ENCODE results near the gene RUFY4.

RUFY4 gene

DNA sequence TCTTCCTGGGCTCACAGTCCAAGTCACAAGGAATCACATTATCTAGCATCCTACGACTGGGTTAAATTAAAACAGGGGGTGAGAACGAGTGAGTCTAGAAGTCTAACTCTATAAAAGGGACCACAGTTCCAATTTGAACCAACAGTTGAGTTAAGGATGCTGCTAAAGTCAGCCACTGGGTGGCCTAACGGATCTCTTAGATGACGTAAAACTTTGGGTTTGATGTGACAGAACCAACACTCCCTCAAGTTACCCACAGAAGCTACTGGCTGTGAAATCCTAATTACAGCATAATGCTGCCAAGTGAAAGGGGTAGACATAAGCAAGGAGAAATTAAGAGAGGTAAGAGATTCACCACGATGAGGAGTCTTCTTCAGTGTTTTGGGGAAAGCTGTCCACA, 32.7 kb upstream of the RUFY4 start:
- Histone ChIP-seq H3K4me3 (ENCODE audit: low read length, poor library complexity, severe bottlenecking) (no peak overlapping the region), H3K4me2 (ENCODE audit: low read depth, low read length, poor library complexity, severe bottlenecking) (no peak overlapping the region), H3K27me3 (ENCODE audit: insufficient read depth, low read length, poor library complexity, severe bottlenecking) (no peaks in the 10 kb centered on the region), H3F3A (ENCODE audit: low read depth) (no peaks in the 10 kb centered on the region), H3K79me2 (ENCODE audit: insufficient read depth, low read length) (no peaks in the 10 kb centered on the region), H3K36me3 (ENCODE audit: insufficient read depth, low read length) (no peaks in the 10 kb centered on the region), H2AFZ (ENCODE audit: low read length) (no peak overlapping the region), H3K9me3 (ENCODE audit: insufficient read depth, low read depth, low read length) (no peaks in the 10 kb centered on the region), H3K9ac (ENCODE audit: low read depth, low read length, poor library complexity, severe bottlenecking) (no peak overlapping the region), H4K20me1 (ENCODE audit: insufficient read depth, low read length, poor library complexity, severe bottlenecking) (no peaks in the 10 kb centered on the region), H3K4me1 (ENCODE audit: insufficient read depth, low read length, poor library complexity, severe bottlenecking) (peaks cover 3% of the 10 kb centered on the region), H3K9me2 (replicated peaks; ENCODE audit: low read depth, low read length) (no peaks in the 10 kb centered on the region)
- no peak for TF ChIP-seq EZH2phosphoT487 (IDR thresholded peaks at IDR 0.05; ENCODE audit: borderline replicate concordance)
- TF ChIP-seq, protein P1, sequence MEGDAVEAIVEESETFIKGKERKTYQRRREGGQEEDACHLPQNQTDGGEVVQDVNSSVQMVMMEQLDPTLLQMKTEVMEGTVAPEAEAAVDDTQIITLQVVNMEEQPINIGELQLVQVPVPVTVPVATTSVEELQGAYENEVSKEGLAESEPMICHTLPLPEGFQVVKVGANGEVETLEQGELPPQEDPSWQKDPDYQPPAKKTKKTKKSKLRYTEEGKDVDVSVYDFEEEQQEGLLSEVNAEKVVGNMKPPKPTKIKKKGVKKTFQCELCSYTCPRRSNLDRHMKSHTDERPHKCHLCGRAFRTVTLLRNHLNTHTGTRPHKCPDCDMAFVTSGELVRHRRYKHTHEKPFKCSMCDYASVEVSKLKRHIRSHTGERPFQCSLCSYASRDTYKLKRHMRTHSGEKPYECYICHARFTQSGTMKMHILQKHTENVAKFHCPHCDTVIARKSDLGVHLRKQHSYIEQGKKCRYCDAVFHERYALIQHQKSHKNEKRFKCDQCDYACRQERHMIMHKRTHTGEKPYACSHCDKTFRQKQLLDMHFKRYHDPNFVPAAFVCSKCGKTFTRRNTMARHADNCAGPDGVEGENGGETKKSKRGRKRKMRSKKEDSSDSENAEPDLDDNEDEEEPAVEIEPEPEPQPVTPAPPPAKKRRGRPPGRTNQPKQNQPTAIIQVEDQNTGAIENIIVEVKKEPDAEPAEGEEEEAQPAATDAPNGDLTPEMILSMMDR (conservative IDR thresholded peaks at IDR 0.05; ENCODE audit: low read length) = peak; percentile 33; the same call in 1 of the 2 replicates

DNA sequence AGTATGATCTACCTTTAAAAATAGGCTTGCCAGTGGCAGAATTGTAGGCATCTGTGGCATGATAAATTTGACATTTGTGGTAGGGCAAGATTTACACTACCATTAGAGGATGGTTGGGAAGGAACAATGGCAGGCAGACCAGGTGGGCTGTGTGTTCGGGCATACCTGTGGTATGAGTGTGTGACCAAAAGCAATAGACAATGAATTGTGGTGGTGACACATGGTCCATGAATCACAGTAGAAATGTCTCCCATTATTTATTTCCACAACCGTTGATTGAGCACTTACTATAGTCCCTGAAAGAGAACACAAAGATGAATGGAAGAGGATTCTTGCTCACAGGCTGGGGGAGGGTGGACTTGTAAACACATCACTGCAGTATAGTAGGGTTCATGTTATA, 29.9 kb upstream of the RUFY4 start:
- Histone ChIP-seq H3K9ac (ENCODE audit: low read depth, low read length, poor library complexity, severe bottlenecking) (no peak overlapping the region), H3K4me2 (ENCODE audit: low read depth, low read length, poor library complexity, severe bottlenecking) (no peak overlapping the region), H3K9me3 (ENCODE audit: insufficient read depth, low read depth, low read length) (no peaks in the 10 kb centered on the region), H4K20me1 (ENCODE audit: insufficient read depth, low read length, poor library complexity, severe bottlenecking) (no peaks in the 10 kb centered on the region), H3K36me3 (ENCODE audit: insufficient read depth, low read length) (no peaks in the 10 kb centered on the region), H3K9me2 (replicated peaks; ENCODE audit: low read depth, low read length) (no peaks in the 10 kb centered on the region), H2AFZ (ENCODE audit: low read length) (no peak overlapping the region), H3K79me2 (ENCODE audit: insufficient read depth, low read length) (no peaks in the 10 kb centered on the region), H3K4me1 (ENCODE audit: insufficient read depth, low read length, poor library complexity, severe bottlenecking) (peaks cover 3% of the 10 kb centered on the region), H3K27me3 (ENCODE audit: insufficient read depth, low read length, poor library complexity, severe bottlenecking) (no peaks in the 10 kb centered on the region), H3K4me3 (ENCODE audit: low read length, poor library complexity, severe bottlenecking) (no peak overlapping the region), H3F3A (ENCODE audit: low read depth) (no peaks in the 10 kb centered on the region)
- no peak for TF ChIP-seq EZH2phosphoT487 (IDR thresholded peaks at IDR 0.05; ENCODE audit: borderline replicate concordance)

DNA sequence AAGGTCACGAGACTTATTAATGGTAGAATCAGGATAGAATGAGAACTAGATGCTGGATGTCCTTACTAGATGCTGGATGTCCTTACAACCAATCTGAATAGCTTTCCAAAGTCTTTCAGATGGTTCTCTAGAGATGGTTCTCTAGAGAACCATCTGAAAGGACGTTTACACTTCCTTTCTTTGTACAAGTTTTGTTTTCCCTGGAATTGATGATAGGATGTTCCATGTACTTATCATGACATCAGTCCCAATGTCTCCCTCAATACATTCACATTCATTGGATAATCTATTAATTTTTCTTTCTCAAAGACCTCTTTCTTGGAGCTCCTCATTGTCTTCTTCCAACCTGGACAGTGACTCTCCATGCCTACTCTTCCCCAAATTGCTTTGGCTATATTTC, 28.2 kb upstream of the RUFY4 start:
- Histone ChIP-seq H3K4me2 (ENCODE audit: low read depth, low read length, poor library complexity, severe bottlenecking) (no peak overlapping the region), H3K9me3 (ENCODE audit: insufficient read depth, low read depth, low read length) (no peaks in the 10 kb centered on the region; the same call in 1 of the 2 replicates), H3K27me3 (ENCODE audit: insufficient read depth, low read length, poor library complexity, severe bottlenecking) (no peaks in the 10 kb centered on the region), H3K9ac (ENCODE audit: low read depth, low read length, poor library complexity, severe bottlenecking) (no peak overlapping the region), H3F3A (ENCODE audit: low read depth) (no peaks in the 10 kb centered on the region), H3K36me3 (ENCODE audit: insufficient read depth, low read length) (no peaks in the 10 kb centered on the region), H3K79me2 (ENCODE audit: insufficient read depth, low read length) (no peaks in the 10 kb centered on the region), H3K9me2 (replicated peaks; ENCODE audit: low read depth, low read length) (no peaks in the 10 kb centered on the region), H3K4me3 (ENCODE audit: low read length, poor library complexity, severe bottlenecking) (no peak overlapping the region), H2AFZ (ENCODE audit: low read length) (no peak overlapping the region), H4K20me1 (ENCODE audit: insufficient read depth, low read length, poor library complexity, severe bottlenecking) (no peaks in the 10 kb centered on the region), H3K4me1 (ENCODE audit: insufficient read depth, low read length, poor library complexity, severe bottlenecking) (no peaks in the 10 kb centered on the region)
- no peak for TF ChIP-seq EZH2phosphoT487 (IDR thresholded peaks at IDR 0.05; ENCODE audit: borderline replicate concordance)
- TF ChIP-seq, protein P1 (conservative IDR thresholded peaks at IDR 0.05; ENCODE audit: low read length) = no peak
